Right atrium auricular region (tissue), 2 donors: Measurements from ENCODE around the gene ANKRD55. TPM values are rescaled to one million over a fixed set of nuclear protein-coding genes. Genes with fewer than 3 reads are reported as not detected.
"Not testable (repeated sequence)": the region's sequence is repeated elsewhere in the genome, so short reads cannot be mapped to it uniquely, and the experiment has no call there.

Source experiments
- DNase-seq: peaks from one replicate; pipeline ENCODE4 v3.0.0-alpha.2; 2019; ENCODE audit warnings: low spot score
- H3K27ac ChIP-seq, 2 donors: fragments of 200-600 bp; sonication (generic); 1 replicate in 1 of 2; 2 replicates in 1 of 2; pipeline ENCODE4 v1.5.1; 2016 to 2019
- H3K27me3 ChIP-seq, 2 donors: fragments of 200-600 bp; sonication (generic); one replicate each; pipeline versions ENCODE4 v1.5.1 to v1.6.0; 2017 to 2019
- H3K36me3 ChIP-seq: fragments of 200-600 bp; sonication (generic); one replicate; pipeline ENCODE4 v1.5.1; 2016
- H3K4me1 ChIP-seq, 2 donors: fragments of 200-600 bp; sonication (generic); one replicate each; pipeline versions ENCODE4 v1.5.1 to v1.6.0; 2017 to 2019
- H3K4me3 ChIP-seq, 2 donors: fragments of 200-600 bp; sonication (generic); 1 replicate in 1 of 2; 2 replicates in 1 of 2; pipeline ENCODE4 v1.5.1; 2017 to 2019; ENCODE audit warnings: mild to moderate bottlenecking in 1 of 2, moderate library complexity in 1 of 2
- H3K9me3 ChIP-seq, 2 donors: fragments of 200-600 bp; sonication (generic); one replicate each; pipeline ENCODE4 v1.5.1; 2019
- total RNA-seq, 2 donors: library from RNA; depleted of rRNA; stranded (reverse); fragments of >200 nt; gene quantifications; one replicate each; pipeline ENCODE4 v1.1.0, GENCODE V29; 2016
- TF ChIP-seq, protein P1 (sequence below), 2 donors: fragments of 200-600 bp; sonication (generic); IDR thresholded peaks; one replicate each; pipeline ENCODE4 v1.5.1; 2019; ENCODE audit warnings: antibody characterized with exemption in 2 of 2

ANKRD55 gene
- total RNA-seq, 2 donors from 2014 or later = 0.20 TPM; not detected in 1

DNA sequence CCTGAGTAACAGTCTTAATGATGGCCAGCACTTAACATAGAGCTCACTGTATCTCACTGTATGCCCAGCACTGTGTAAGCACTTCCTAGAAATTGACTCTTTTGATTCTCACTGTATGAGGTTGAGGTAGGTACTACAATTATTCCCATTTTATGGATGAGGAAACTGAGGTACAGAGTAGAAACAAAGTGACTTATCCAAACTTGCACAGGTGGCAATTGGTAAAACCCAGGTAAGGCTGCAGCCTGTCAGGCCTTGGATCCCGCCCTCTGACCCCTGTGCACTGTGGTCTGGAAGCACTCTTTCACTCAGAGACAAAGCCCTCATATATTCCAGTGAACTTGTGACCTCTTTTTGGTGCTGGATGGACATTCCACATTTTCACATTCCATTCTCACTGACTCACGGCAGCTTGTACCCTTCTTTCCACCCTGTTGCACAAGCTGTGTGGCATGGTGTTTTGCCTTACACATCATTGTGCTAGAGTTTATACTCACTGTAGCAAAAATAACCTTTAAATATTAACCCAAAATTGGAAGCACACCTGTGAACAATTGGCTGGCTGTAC is 21.7 kb downstream of the ANKRD55 start:
- H3K9me3 ChIP-seq = no peaks in the 10 kb centered on the region
- no peak overlapping the region for H3K27ac ChIP-seq
- DNase-seq = no peak
- no peak overlapping the region for H3K4me3 ChIP-seq
- no peaks in the 10 kb centered on the region for H3K36me3 ChIP-seq
- H3K4me1 ChIP-seq = no peaks in the 10 kb centered on the region
- TF ChIP-seq, protein P1, sequence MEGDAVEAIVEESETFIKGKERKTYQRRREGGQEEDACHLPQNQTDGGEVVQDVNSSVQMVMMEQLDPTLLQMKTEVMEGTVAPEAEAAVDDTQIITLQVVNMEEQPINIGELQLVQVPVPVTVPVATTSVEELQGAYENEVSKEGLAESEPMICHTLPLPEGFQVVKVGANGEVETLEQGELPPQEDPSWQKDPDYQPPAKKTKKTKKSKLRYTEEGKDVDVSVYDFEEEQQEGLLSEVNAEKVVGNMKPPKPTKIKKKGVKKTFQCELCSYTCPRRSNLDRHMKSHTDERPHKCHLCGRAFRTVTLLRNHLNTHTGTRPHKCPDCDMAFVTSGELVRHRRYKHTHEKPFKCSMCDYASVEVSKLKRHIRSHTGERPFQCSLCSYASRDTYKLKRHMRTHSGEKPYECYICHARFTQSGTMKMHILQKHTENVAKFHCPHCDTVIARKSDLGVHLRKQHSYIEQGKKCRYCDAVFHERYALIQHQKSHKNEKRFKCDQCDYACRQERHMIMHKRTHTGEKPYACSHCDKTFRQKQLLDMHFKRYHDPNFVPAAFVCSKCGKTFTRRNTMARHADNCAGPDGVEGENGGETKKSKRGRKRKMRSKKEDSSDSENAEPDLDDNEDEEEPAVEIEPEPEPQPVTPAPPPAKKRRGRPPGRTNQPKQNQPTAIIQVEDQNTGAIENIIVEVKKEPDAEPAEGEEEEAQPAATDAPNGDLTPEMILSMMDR (IDR thresholded peaks at IDR 0.05) = no peak
- no peaks in the 10 kb centered on the region for H3K27me3 ChIP-seq

DNA sequence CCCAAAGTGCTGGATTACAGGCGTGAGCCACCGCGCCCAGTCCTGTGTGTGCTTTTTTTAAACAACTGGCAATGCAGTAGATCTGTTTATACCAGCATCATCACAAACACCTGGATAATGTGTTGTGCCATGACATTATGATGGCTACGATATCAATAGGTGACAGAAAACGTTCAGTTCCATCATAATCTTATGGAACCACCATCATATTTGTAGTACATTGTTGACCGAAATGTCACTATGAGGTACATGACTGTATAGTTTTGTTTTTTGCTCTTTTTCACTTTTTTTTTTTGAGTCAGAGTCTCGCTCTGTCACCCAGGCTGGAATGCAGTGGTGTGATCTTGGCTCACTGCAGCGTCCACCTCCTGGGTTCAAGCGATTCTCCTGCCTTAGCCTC is 24.4 kb downstream of the ANKRD55 start:
- H3K9me3 ChIP-seq = no peaks in the 10 kb centered on the region
- no peak overlapping the region for H3K27ac ChIP-seq
- H3K4me3 ChIP-seq = no peak overlapping the region
- no peaks in the 10 kb centered on the region for H3K27me3 ChIP-seq
- no peak for DNase-seq
- TF ChIP-seq, protein P1 (IDR thresholded peaks at IDR 0.05) = no peak
- H3K4me1 ChIP-seq = no peaks in the 10 kb centered on the region
- no peaks in the 10 kb centered on the region for H3K36me3 ChIP-seq

DNA sequence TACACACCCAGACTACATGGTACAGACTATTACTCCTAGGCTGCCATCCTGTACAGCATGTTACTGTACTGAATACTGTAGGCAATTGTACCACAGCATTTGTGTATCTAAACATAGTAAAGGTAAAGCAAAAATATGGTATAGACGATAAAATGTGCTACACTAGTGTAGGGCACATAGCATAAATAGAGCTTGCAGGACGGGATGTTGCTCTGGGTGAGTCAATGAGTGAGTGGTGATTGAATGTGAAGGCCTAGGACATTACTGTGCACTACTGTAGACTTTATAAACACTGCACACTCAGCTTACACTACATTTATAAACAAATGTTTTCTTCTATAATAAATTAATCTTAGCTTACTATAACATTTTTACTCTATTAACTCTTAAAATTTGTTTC is 25.6 kb downstream of the ANKRD55 start:
- DNase-seq = no peak
- no peaks in the 10 kb centered on the region for H3K36me3 ChIP-seq
- H3K27me3 ChIP-seq = no peaks in the 10 kb centered on the region
- TF ChIP-seq, protein P1 (IDR thresholded peaks at IDR 0.05) = no peak
- H3K9me3 ChIP-seq = no peaks in the 10 kb centered on the region
- no peak overlapping the region for H3K27ac ChIP-seq
- H3K4me3 ChIP-seq = no peak overlapping the region
- H3K4me1 ChIP-seq = no peaks in the 10 kb centered on the region

DNA sequence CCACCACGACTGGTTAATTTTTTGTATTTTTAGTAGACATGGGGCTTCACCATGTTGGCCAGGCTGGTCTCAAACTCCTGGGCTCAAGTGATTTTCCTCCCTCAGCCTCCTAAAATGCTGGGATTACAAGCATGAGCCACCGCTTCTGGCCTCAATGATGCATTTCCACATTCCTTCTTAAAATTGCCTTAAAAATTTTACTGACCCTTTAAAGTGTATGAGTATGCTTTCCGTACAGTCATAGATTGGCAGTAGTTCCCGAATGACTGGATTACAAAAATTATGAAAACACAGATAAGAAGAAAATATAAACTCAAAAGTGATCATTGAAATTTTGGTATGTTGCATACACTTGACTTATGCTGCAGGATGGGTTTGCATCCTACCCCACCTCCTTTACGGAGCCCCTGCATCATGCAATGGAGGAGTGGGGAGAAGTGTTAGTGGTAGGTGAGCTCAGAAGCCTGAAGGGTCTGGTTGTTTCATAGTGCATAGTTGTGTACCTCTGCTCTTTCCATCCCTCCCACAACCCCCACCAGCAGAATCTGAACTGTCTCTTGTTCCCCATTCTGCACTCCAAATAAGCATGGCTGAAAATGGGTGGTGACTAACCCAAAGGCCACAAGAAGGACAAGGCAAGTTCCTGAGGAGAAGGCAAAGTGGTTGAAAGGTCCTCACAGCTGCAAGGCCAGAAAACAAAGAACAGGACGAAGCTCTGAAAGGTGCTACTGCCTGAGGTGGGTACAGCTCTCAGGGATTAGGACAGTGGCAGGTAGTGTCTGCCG is 26.8 kb downstream of the ANKRD55 start:
- Histone ChIP-seq H3K9me3 (no peaks in the 10 kb centered on the region), H3K36me3 (no peaks in the 10 kb centered on the region), H3K4me1 (no peaks in the 10 kb centered on the region), H3K27me3 (no peaks in the 10 kb centered on the region), H3K27ac (no peak overlapping the region), H3K4me3 (no peak overlapping the region)
- TF ChIP-seq, protein P1 (IDR thresholded peaks at IDR 0.05) = no peak
- no peak for DNase-seq

DNA sequence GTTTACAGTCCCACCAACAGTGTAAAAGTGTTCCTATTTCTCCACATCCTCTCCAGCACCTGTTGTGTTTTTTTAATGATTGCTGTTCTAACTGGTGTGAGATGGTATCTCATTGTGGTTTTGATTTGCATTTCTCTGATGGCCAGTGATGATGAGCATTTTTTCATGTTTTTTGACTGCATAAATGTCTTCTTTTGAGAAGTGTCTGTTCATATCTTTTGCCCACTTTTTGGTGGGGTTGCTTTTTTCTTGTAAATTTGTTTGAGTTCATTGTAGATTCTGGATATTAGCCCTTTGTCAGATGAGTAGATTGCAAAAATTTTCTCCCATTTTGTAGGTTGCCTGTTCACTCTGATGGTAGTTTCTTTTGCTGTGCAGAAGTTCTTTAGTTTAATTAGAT is 29.2 kb downstream of the ANKRD55 start:
- not testable (repeated sequence) for H3K9me3 ChIP-seq, H3K36me3 ChIP-seq, H3K4me3 ChIP-seq, H3K27me3 ChIP-seq, H3K27ac ChIP-seq, H3K4me1 ChIP-seq, DNase-seq

DNA sequence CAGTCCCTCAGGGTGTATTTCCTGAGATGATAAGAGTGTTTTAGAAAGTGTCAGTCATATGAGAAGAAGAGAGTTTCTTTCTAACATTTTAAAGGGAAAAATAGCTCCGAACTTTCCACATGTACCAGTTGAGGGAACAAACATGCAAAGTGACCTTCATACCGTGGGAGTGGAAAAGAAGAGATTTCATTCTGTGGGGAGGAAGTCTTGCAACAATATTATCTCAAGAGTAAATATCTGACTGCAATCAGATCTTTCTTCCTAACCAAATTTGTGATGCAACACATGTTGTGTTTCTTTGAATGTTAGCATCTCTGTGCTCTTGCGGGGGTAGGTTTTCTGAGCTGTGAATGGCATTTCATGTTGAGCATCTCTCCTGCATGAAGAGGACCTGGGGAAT is 30.6 kb downstream of the ANKRD55 start:
- H3K36me3 ChIP-seq = no peaks in the 10 kb centered on the region
- no peaks in the 10 kb centered on the region for H3K9me3 ChIP-seq
- H3K4me3 ChIP-seq = no peak overlapping the region
- no peaks in the 10 kb centered on the region for H3K4me1 ChIP-seq
- no peaks in the 10 kb centered on the region for H3K27me3 ChIP-seq
- TF ChIP-seq, protein P1 (IDR thresholded peaks at IDR 0.05) = no peak
- no peak overlapping the region for H3K27ac ChIP-seq
- no peak for DNase-seq

DNA sequence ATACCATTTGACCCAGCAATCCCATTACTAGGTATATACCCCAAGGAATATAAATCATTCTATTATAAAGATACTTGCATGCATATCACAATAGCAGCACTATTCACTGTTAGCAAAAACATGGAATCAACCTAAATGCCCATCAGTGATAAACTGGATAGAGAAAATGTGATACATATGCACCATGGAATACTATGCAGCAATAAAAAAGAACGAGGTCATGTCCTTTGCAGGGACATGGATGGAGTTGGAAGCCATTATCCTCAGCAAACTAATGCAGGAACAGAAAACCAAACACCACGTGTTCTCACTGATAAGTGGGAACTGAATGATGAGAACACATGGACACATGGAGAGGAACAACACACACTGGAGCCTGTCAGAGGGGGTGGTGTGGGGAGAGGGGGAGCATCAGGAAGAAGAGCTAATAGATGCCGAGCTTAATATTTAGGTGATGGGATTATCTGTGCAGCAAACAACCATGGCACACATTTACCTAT is 31.3 kb downstream of the ANKRD55 start:
- not testable (repeated sequence) for DNase-seq, H3K36me3 ChIP-seq, H3K9me3 ChIP-seq, H3K27me3 ChIP-seq, H3K4me1 ChIP-seq, H3K4me3 ChIP-seq, H3K27ac ChIP-seq
